Measurements from ENCODE around the gene PFDN5.

The PFDN5 gene

DNA sequence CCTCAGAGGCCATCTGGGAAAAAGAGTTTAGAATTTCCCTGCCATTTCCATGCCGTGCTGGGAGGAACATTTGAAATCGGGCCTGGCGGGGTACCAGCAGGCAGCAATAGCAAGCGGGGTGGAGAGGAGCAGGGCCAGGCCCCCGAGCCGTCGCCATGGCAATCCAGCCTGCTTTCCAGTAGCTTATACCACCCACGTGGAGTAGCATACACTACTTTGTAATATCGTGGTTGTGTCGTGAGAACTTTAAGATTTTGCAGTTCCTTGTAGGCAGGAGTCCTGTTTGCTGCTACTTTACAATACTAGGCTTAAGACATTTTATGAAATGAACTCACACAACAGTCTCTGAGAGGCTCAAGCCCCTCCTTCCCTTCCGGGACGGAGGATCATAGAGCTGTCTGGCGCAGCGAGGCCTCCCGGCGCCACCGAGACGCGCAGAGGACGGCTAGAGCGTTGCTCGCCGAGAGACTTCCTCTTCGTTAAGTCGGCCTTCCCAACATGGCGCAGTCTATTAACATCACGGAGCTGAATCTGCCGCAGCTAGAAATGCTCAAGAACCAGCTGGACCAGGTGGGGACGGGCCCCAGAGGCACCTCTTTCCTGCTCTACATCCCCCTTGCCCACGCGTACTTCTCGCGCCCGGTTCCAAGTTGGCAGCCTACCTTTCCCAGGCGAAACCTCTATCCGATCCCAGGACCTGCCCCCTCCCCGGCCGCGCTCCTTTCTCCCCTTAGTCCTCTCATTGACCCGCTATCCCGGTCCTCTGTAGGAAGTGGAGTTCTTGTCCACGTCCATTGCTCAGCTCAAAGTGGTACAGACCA is at the start of gene PFDN5:
Gene PFDN5, plus strand, starts transcription at position 473 of the 821 bp plus-strand sequence. Its CDS starts 26 bp downstream, at position 499.
- peak; percentile 61 for DNase-seq

DNA sequence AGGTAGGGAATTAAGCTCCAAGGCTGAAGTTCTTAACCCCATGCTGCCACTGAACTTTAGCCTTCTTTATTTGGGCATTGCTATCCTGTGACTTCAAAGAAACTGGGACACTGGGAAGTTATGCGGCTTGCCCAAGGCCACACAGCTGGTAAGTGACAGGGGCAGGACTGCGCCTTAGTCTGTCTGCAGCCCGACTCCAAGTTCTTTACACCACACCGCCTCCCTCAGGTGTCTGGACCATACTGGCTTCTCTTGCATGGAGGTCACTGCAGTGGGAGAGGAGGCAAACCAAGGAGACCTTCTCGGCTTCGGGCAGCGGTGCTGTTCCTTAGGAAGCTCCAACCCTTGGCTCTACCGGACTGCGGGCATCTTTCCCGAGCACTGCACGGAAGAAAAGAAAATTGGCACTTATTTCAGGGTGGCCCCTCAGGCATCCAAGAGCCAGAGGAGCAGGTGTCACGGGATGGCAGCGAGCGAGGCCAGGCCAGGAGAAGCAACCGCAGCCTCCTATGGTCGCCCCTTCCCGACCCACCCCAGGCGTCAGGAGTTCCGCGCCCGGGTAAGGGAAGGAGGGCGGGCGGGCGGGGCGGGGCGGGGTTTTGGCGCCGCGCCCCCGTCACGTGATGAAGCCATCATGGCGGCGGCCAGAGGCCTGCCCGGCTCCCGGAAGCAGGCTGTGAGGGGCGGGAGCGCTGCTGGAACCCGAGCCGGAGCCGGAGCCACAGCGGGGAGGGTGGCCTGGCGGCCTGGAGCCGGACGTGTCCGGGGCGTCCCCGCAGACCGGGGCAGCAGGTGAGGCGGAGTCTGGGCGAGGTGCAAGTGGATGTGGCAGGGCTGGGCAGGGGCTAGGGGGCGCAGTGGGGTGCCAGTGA is 43.6 kb upstream of the PFDN5 start:
- peak; percentile 42 for DNase-seq

- no peak for DNase-seq
Measured at GRCh38 chr12:53252349-53252916, 42.9 kb upstream of the PFDN5 start.

GRCh38 chr12:53253298-53253697 is 42.0 kb upstream of the PFDN5 start:
- no peak for DNase-seq

DNA sequence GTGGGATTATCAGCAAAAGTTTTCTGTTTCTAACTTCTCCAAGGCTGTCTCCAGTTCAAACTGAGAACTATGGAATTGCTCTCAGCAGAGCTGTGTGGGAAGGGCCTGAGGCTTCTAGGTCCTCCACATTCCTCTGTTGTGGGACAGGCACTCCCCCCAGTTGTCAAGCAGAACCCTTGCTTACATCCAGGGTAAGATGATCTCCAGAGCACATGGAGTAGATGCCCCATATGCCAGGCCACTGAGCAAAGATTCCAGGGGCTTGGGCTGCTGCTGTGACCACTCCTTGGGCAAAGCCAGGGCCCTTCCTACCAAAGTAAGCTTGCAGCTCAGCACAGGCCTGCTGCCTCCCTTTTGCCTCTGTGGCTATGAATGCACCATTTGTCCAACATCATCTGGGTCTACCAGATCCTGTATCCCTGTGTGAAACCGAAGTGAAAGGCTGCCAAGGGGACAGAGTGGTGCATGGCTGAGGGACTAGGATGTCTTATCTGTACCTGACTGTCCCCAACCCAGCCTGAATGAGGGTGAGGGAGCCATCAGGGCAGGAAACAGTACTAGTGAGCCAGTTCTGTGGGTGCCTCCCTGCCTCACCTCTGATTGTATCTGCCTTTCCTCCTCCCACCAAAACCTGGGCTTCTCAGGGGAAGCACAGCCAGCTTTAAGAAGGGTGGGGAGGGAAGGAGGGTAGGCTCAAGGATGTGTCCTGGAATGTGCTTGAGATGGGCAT is 40.4 kb upstream of the PFDN5 start:
- no peak for DNase-seq

GRCh38 chr12:53255996-53256395 is 39.3 kb upstream of the PFDN5 start:
- DNase-seq: no peak

DNA sequence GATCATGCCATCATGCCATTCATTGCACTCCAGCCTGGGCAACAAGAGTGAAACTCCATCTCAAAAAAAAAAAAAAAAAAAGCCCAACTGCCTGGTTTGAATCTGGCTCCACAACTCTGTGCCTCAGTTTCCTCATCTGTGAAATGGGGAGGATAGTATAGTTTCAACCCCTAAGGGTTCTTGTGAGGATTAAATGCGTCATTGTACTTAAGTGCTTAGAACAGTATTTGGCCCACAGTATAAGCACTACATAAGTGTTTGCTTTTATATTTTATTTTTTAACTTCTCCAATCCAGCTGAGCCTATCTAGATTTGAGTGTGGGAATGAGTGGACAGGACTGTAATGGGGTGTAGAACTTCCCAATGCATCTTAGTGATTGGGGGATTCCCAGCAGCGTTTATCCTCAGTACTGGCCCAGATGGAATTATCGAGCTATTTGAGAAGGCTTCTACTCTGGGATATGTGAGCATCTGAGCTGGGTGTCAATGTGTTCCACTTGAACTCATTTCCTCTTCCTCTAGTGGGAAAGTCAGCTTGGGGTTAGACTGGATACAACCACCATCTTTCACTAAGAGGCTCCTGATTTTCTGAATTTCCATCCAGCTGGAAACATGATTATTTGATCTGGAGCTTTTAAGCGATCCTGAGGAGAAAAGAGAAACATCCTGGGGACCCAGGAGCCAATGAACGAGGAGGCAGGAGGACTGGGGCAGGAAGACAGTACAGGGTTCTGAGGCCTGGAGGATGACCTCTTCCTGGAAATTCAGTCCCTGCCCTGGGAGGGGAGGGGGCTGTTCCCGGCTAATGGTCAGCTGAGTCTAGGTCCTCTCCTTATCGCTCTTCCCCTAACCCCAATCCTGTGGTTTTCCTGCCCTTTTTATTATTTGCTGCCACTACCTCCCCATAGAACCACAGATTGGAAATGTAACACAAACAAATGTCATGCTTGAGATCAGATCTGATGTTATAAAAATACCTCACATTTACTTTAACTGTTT is 36.5 kb upstream of the PFDN5 start:
- no peak for DNase-seq

DNA sequence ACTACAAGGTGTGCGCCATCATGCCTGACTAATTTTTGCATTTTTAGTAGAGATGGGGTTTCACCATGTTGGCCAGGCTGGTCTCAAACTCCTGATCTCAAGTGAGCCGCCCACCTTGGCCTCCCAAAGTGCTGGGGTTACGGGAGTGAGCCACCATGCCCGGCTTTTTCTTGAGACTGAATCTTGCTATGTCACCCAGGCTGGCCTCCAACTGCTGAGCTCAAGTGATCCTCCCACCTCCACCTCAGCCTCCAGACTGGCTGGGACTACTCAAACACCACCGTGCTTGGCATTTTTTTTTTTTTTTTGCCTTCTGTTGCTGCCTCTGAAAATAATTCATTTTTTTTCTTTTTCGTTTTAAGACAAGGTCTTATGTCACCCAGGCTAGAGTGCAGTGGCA is 35.5 kb upstream of the PFDN5 start:
- no peak for DNase-seq

DNA sequence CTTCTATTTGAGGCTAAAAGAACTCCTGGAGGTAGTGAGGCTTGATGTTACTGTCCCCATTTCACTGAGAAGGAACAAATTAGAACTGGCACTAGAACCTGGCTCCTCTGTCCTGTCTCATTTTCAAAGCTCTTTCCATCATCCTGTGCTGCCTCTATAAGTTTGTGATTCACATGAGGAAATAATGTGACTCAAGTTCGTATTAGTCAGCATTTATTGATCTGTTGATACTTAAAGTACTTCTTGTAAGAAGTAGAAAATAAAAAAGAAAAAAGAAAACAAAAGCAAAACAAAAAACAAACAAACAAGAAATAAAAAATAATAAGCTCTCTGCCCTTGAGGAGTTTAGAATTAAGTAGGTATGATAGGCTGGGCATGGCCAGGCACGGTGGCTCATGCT is 29.6 kb upstream of the PFDN5 start:
- no peak for DNase-seq

DNA sequence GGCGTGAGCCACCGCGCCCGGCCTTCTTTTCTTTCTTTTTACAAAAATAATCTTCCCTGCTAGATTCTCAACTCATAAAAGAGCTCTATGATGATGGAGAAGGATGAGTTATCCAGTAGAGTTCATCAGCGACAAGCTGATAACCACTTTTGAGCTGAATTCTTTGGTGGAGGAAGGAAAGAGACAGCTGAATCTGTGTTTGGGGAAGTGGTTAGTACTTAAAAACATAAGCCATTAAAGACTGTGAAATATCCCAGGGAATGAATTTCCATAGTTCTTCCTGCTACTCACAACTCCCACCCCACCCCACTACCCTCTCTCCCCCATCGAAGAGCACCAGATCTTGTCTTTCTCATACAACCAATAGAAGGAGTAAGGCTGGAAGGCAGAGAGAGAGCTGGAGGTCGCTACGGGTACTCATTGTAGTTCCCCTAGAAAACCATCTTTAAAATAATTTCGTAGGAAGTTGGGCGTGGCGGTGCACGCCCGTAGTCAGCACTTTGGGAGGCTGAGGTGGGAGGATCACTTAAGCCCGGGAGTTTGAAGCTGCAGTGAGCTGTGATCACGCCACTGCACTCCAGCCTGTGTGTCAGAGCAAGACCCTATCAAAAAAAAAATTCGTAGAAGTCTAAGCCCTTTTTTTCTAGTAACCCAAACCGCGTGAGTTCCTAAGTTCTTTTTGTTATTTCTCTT is 27.9 kb upstream of the PFDN5 start:
- DNase-seq: no peak

GRCh38 chr12:53267999-53268629 is 27.2 kb upstream of the PFDN5 start, which contains the start of gene ESPL1:
TSS of gene ESPL1 (plus strand) at chr12:53268299. CDS start at chr12:53268767, 468 bp downstream.
- peak; percentile 72 for DNase-seq

DNA sequence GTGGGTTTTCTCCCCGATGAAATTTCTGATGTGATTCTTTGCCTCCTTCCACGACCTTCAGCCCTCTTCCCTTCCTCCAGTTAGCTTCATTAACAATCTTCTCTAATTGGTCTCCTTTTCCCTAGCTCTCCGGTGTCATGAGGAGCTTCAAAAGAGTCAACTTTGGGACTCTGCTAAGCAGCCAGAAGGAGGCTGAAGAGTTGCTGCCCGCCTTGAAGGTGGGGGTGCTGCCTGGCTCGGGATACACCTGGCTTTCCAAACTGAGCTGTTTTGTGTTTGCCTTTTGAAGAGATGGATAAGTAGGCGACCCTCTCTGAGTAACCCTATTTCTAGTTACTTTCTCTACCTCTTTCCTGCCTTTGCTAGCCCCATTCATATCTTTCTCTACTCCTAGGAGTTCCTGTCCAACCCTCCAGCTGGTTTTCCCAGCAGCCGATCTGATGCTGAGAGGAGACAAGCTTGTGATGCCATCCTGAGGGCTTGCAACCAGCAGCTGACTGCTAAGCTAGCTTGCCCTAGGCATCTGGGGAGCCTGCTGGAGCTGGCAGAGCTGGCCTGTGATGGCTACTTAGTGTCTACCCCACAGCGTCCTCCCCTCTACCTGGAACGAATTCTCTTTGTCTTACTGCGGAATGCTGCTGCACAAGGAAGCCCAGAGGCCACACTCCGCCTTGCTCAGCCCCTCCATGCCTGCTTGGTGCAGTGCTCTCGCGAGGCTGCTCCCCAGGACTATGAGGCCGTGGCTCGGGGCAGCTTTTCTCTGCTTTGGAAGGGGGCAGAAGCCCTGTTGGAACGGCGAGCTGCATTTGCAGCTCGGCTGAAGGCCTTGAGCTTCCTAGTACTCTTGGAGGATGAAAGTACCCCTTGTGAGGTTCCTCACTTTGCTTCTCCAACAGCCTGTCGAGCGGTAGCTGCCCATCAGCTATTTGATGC is 26.4 kb upstream of the PFDN5 start:
- no peak for DNase-seq

- no peak for DNase-seq
Measured at GRCh38 chr12:53274445-53274844, 20.9 kb upstream of the PFDN5 start.

DNA sequence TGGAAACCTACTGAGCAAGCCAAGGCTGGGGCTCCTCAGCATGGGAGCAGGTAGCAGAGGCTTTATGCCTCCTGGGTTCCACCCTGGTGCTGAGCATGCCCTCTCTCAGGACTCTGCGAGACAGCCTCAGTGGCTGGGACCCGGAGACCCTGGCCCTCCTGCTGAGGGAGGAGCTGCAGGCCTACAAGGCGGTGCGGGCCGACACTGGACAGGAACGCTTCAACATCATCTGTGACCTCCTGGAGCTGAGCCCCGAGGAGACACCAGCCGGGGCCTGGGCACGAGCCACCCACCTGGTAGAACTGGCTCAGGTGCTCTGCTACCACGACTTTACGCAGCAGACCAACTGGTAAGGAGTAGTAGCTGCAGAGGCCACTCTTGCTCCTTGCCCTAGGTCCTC is 18.8 kb upstream of the PFDN5 start:
- DNase-seq: no peak

- no peak for DNase-seq
Measured at GRCh38 chr12:53277981-53278380, 17.4 kb upstream of the PFDN5 start.

DNA sequence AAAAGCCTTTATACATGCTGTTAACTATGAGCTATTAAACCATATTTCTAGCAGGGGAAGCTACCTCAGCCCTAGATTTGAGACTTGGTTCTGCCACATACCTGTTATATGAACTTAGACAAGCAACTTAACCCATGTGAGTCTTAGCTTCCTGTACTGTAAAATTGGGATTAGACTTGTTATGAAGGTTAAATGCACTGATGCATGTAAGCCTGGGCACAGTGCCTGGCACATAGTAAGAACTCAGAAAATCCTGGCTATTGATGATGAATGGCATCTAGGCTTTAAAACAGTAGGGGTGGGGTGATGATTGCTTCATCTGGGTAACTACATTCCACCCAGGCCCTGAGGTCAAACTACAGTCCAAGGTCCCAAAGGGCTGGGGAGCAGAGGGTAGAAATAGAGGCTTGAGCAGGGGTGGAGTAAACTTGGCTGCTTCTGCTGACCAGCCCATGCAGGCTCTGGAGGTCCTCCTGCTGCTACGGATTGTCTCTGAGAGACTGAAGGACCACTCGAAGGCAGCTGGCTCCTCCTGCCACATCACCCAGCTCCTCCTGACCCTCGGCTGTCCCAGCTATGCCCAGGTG is 16.0 kb upstream of the PFDN5 start:
- no peak for DNase-seq

DNA sequence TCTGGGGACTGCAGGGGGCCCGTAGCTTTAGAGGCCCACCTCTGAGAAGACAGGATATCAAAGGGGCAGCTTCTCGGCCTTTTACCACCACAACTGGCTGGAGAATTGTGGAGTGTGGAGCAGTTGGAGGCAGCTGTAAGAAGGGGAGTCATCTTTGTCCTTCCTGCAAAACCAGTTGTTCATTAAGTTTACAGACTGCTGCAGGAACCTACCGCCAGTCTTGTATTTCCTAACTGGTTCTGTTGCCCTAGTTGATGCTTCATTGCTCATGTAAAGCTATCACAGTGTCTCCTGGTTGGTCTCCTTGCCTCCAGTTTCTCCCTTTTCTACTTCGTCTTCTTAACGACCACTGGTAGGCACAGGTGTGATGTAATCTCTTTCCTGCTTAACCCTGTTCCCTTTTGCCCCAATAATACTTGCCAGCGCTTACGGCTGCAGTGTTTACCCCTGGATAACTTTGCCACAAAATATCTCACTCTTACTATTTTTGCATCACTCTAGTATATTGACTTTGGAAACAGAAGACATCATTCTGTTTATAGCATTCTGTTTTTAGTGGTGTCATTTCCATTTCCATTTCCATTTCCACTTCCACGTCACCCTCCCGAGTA is 15.3 kb upstream of the PFDN5 start:
- no peak for DNase-seq

DNA sequence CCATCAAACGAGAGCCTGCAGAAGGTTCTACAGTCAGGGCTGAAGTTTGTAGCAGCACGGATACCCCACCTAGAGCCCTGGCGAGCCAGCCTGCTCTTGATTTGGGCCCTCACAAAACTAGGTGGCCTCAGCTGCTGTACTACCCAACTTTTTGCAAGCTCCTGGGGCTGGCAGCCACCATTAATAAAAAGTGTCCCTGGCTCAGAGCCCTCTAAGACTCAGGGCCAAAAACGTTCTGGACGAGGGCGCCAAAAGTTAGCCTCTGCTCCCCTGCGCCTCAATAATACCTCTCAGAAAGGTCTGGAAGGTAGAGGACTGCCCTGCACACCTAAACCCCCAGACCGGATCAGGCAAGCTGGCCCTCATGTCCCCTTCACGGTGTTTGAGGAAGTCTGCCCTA is 8.9 kb upstream of the PFDN5 start:
- no peak for DNase-seq
